Tibial nerve (tissue), 4 donors: ENCODE results near the gene MEGF6. TPM values are rescaled to one million over a fixed set of nuclear protein-coding genes. Genes with fewer than 3 reads are reported as not detected.

ENCODE experiments used
- DNase-seq, 2 donors: peaks; one replicate each; pipeline ENCODE4 v3.0.0-alpha.2; 2019; ENCODE audit warnings: low spot score in 2 of 2
- H3K27ac ChIP-seq, 4 donors: fragments of 200-600 bp; sonication (generic) in 3 of 4; one replicate each; pipeline ENCODE4 v1.5.1; 2017 to 2019; ENCODE audit warnings: mild to moderate bottlenecking in 1 of 4
- H3K27me3 ChIP-seq, 2 donors: fragments of 200-600 bp; sonication (generic) in 1 of 2; one replicate each; pipeline versions ENCODE4 v1.5.1 to v1.6.0; 2017 to 2019
- H3K36me3 ChIP-seq, 3 donors: fragments of 200-600 bp; sonication (generic); one replicate each; pipeline ENCODE4 v1.5.1; 2018 to 2019
- H3K4me1 ChIP-seq, 4 donors: fragments of 200-600 bp; sonication (generic) in 3 of 4; one replicate each; pipeline ENCODE4 v1.5.1; 2017 to 2019
- H3K4me3 ChIP-seq, 4 donors: fragments of 200-600 bp; sonication (generic) in 3 of 4; one replicate each; pipeline ENCODE4 v1.5.1; 2017 to 2019; ENCODE audit warnings: mild to moderate bottlenecking in 1 of 4, moderate library complexity in 1 of 4
- H3K9me3 ChIP-seq, 4 donors: fragments of 200-600 bp; sonication (generic) in 3 of 4; one replicate each; pipeline ENCODE4 v1.5.1; 2017 to 2019
- CTCF ChIP-seq, 5 experiments: fragments of 200-600 bp in 3 of 5; fragments of 450-650 bp in 2 of 5; sonication (generic) in 3 of 5; IDR thresholded peaks; one replicate each; pipeline ENCODE4 v1.5.1; 2016 to 2019; ENCODE audit warnings: antibody characterized with exemption in 5 of 5, mild to moderate bottlenecking in 3 of 5, moderate library complexity in 2 of 5
- EP300 ChIP-seq, 2 donors: sonication (generic); formaldehyde crosslinking; IDR thresholded peaks; one replicate each; pipeline ENCODE4 v1.6.1; 2017; ENCODE audit warnings: antibody characterized with exemption in 2 of 2, mild to moderate bottlenecking in 1 of 2
- POLR2A ChIP-seq, 2 donors: fragments of 450-650 bp; IDR thresholded peaks; one replicate each; pipeline ENCODE4 v1.6.1; 2017; ENCODE audit warnings: antibody characterized with exemption in 2 of 2, mild to moderate bottlenecking in 2 of 2, moderate library complexity in 2 of 2
- WGBS, 2 donors: methylation state at CpG; one replicate each; pipeline ENCODE4 v1.1.5; 2018; 5-methylcytosine and 5-hydroxymethylcytosine counted together
- total RNA-seq, 4 donors: library from RNA; depleted of rRNA; stranded (reverse); fragments of >200 nt; gene quantifications; one replicate each; pipeline ENCODE4 v1.1.0, GENCODE V29; 2016

Gene MEGF6
- total RNA-seq, 4 donors from 2014 or later, result 25.3 to 63.3 (median 42.8) TPM

- no peak for DNase-seq
- TF ChIP-seq CTCF (IDR thresholded peaks at IDR 0.05), result no peak
- no peak for TF ChIP-seq EP300 (IDR thresholded peaks at IDR 0.05)
- TF ChIP-seq POLR2A (IDR thresholded peaks at IDR 0.05), result no peak
- Histone ChIP-seq H3K9me3 (no peaks in the 10 kb centered on the region), H3K27me3 (no peaks in the 10 kb centered on the region), H3K27ac (no peak overlapping the region), H3K36me3 (peaks cover 0 to 25% (median 0%) of the 10 kb centered on the region in 3 donors), H3K4me3 (no peak overlapping the region), H3K4me1 (peaks cover 0 to 11% (median 2%) of the 10 kb centered on the region in 4 donors)
- WGBS, 2 donors, result 89% methylated on average over 12 to 29 of the region's 34 CpGs
These were observed 116.7 kb downstream of the MEGF6 start for GRCh38 chr1:3494321-3495308.

- H3K36me3 ChIP-seq, result peaks cover 0 to 34% (median 0%) of the 10 kb centered on the region in 3 donors
- H3K4me1 ChIP-seq, result peaks cover 0 to 11% (median 2%) of the 10 kb centered on the region in 4 donors
These were observed 118.6 kb downstream of the MEGF6 start for GRCh38 chr1:3492545-3493246.

GRCh38 chr1:3491291-3492246 lies 119.7 kb downstream of the MEGF6 start:
- DNase-seq, result peak; percentile 63 to 78
- Histone ChIP-seq H3K27ac (no peak overlapping the region), H3K4me3 (peak overlapping the region in 1 of 4 donors; percentile 26), H3K36me3 (peaks cover 0 to 34% (median 0%) of the 10 kb centered on the region in 3 donors), H3K4me1 (peaks cover 0 to 11% (median 2%) of the 10 kb centered on the region in 4 donors), H3K9me3 (peaks cover 0 to 10% (median 0%) of the 10 kb centered on the region in 4 donors), H3K27me3 (no peaks in the 10 kb centered on the region)
- TF ChIP-seq CTCF (IDR thresholded peaks at IDR 0.05), result peak; percentile 96 to 100 (median 100)
- TF ChIP-seq POLR2A (IDR thresholded peaks at IDR 0.05), result no peak
- WGBS, 2 donors, result 25 to 38% methylated on average over 13 to 28 of the region's 41 CpGs

More at GRCh38 chr1:3492545-3493246, 118.6 kb downstream of the MEGF6 start:
- TF ChIP-seq POLR2A (IDR thresholded peaks at IDR 0.05) (no peak), CTCF (IDR thresholded peaks at IDR 0.05) (no peak)
- Histone ChIP-seq H3K27ac (no peak overlapping the region), H3K9me3 (peaks cover 0 to 10% (median 0%) of the 10 kb centered on the region in 4 donors), H3K27me3 (no peaks in the 10 kb centered on the region), H3K4me3 (no peak overlapping the region)
- DNase-seq, result no peak
- 85 to 90% methylated on average over 8 to 12 of the region's 17 CpGs for WGBS, 2 donors

GRCh38 chr1:3490046-3490745 lies 121.1 kb downstream of the MEGF6 start:
- 93% methylated on average over 17 to 22 of the region's 23 CpGs for WGBS, 2 donors
- Histone ChIP-seq H3K9me3 (peaks cover 0 to 10% (median 0%) of the 10 kb centered on the region in 4 donors), H3K27ac (no peak overlapping the region), H3K4me1 (peaks cover 0 to 11% (median 2%) of the 10 kb centered on the region in 4 donors), H3K27me3 (no peaks in the 10 kb centered on the region), H3K4me3 (no peak overlapping the region), H3K36me3 (peaks cover 0 to 22% (median 0%) of the 10 kb centered on the region in 3 donors)
- DNase-seq, result no peak
- TF ChIP-seq CTCF (IDR thresholded peaks at IDR 0.05) (no peak), POLR2A (IDR thresholded peaks at IDR 0.05) (no peak), EP300 (IDR thresholded peaks at IDR 0.05) (no peak)
